GM23338 (cell line): ENCODE results near the gene ALDH3B1.

Experiments used
- CREB1 ChIP-seq: fragments of 250-450 bp; sonication (Bioruptor Pico); IDR thresholded peaks from 2 replicates; pipeline ENCODE4 v1.5.0; 2020; ENCODE audit warnings: low read depth, mild to moderate bottlenecking, moderate library complexity
- CTCF ChIP-seq, 2 experiments: fragments of 200-600 bp in 1 of 2; sonication (generic) in 1 of 2; conservative IDR thresholded peaks; 2 replicates each; pipeline versions ENCODE4 v1.5.1 to v1.6.1; 2016 to 2017; ENCODE audit warnings: antibody characterized with exemption in 2 of 2, low read depth in 2 of 2, mild to moderate bottlenecking in 2 of 2, moderate library complexity in 1 of 2
- EZH2 ChIP-seq: fragments of 200-600 bp; sonication (generic); IDR thresholded peaks from one replicate; pipeline ENCODE4 v1.8.0; 2017; ENCODE audit warnings: antibody characterized with exemption, mild to moderate bottlenecking, low read depth; ENCODE audit not compliant: unreplicated experiment
- EZH2phosphoT487 ChIP-seq: fragments of 200-600 bp; sonication (generic); IDR thresholded peaks from one replicate; pipeline ENCODE4 v1.8.1; 2018; ENCODE audit warnings: antibody characterized with exemption; ENCODE audit not compliant: unreplicated experiment
- JUNB ChIP-seq: IDR thresholded peaks from one replicate; pipeline ENCODE4 v1.6.1; 2016; ENCODE audit warnings: antibody characterized with exemption; ENCODE audit not compliant: unreplicated experiment
- POLR2AphosphoS5 ChIP-seq: IDR thresholded peaks from 2 replicates; pipeline ENCODE4 v1.6.1; 2016; ENCODE audit warnings: antibody characterized with exemption, low read depth
- REST ChIP-seq: IDR thresholded peaks from one replicate; pipeline ENCODE4 v1.6.1; 2018; ENCODE audit warnings: antibody characterized with exemption; ENCODE audit not compliant: unreplicated experiment
- STAT1 ChIP-seq: IDR thresholded peaks from one replicate; pipeline ENCODE4 v1.6.1; 2016; ENCODE audit warnings: antibody characterized with exemption; ENCODE audit not compliant: unreplicated experiment

- TF ChIP-seq CTCF (conservative IDR thresholded peaks at IDR 0.05; ENCODE audit: low read depth in 2 of 2) (no peak), EZH2 (no peak), POLR2AphosphoS5 (no peak), CREB1 (CRISPR knock-in tag) (no peak), EZH2phosphoT487 (no peak), JUNB (no peak), REST (no peak), STAT1 (no peak)
These were observed 7.0 kb downstream of the ALDH3B1 start for GRCh38 chr11:68016904-68017817.
